SKM-1 (cell line): ENCODE data around the gene CAV1.

Experiments
- DNase-seq: peaks from one replicate; lab custom pipeline; 2025; ENCODE audit not compliant: unreplicated experiment; lab: John Stamatoyannopoulos, UW

CAV1 gene

DNA sequence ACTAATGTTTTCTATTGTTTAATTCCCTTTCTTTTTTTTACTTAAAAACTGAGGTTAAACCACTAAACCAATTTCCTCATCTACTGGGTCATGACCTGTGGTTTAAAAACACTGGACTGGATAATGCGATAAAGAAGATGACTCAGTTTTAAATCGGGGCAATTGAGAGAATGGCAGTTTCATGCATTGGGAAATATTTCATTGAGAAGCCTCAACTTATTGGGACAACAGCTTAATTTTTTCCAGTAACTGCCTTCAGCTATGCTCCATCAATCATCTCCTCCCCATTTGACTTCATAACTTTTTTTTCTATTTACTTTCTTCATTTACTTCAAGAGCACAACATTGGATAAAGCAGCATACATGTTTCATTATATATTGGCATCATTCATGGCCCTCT, 85.4 kb downstream of the CAV1 start:
- peak; percentile 50 for DNase-seq

GRCh38 chr7:116610721-116611120, 85.9 kb downstream of the CAV1 start:
- no peak for DNase-seq
